Prostate gland (tissue), 2 donors: ENCODE data around the gene EPN1.

ENCODE experiments used
- CTCF ChIP-seq, 4 experiments: fragments of 200-600 bp in 2 of 4; fragments of 450-650 bp in 2 of 4; sonication (generic) in 2 of 4; IDR thresholded peaks; 1 replicate in 3 of 4; 2 replicates in 1 of 4; pipeline ENCODE4 v1.5.1; 2016 to 2019; ENCODE audit warnings: antibody characterized with exemption in 4 of 4, mild to moderate bottlenecking in 2 of 4, moderate library complexity in 2 of 4
- POLR2A ChIP-seq: fragments of 450-650 bp; IDR thresholded peaks from one replicate; pipeline ENCODE4 v1.6.1; 2016; ENCODE audit warnings: antibody characterized with exemption, mild to moderate bottlenecking
- POLR2AphosphoS5 ChIP-seq: sonication (generic); formaldehyde crosslinking; IDR thresholded peaks from one replicate; pipeline ENCODE4 v1.6.1; 2017; ENCODE audit warnings: antibody characterized with exemption

- TF ChIP-seq POLR2A (no peak), CTCF (IDR thresholded peaks at IDR 0.05) (no peak), POLR2AphosphoS5 (no peak)
These were observed 17.9 kb upstream of the EPN1 start for GRCh38 chr19:55656988-55657747.
